Endometrial microvascular endothelial cells (primary cell): ENCODE results near the gene KRT74. TPM values are rescaled to one million over a fixed set of nuclear protein-coding genes. Genes with fewer than 3 reads are reported as not detected.

Experiments
- in situ Hi-C: cut with HindIII; loops from 2 replicates; pipeline ENCODE4 v1.10.0; 2017; ENCODE audit warnings: low sequenced_read_pairs, low pct_unique_long_range_greater_than_20kb; ENCODE audit errors: inconsistent ontology term
- total RNA-seq: library from RNA; depleted of rRNA; stranded (reverse); fragments of >200 nt; gene quantifications from one replicate; pipeline ENCODE4 v1.2.3, GENCODE V29; 2015; ENCODE audit errors: inconsistent ontology term

Gene KRT74
- total RNA-seq, 1 donor from 2014 or later, result not detected

DNA sequence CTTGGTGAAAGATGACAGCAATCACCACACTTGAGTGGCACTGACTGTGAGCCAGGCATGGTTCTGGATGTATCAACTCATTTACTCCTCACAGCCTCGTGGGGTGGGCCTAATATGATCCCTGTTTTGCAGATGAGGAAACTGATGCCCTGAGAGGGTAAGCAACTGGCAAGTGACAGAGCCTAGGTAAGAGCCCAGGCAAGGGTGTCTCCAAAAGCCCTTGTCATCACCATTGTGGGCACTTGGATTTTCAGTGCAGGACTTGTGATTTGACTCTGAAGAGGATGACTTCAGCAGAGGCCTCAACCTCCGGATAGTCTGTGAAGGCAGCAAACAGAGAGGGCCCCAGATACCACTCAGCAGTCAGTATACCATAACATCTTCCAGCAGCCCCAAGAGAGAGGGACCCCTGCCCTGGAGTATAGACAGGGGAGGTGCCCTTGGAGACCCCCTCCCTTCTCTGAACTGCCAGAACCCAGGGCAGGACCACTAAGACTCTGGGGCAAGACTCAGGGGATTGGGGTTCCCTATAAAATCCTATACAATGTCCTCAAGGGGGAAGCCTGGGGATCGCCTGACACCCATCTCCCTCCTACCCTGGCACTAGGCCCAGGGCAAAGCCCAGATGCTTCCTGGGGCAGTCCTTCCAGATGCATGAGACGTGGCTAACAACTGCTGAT, 46.4 kb downstream of the KRT74 start:
- in situ Hi-C loops, result no loop called here

DNA sequence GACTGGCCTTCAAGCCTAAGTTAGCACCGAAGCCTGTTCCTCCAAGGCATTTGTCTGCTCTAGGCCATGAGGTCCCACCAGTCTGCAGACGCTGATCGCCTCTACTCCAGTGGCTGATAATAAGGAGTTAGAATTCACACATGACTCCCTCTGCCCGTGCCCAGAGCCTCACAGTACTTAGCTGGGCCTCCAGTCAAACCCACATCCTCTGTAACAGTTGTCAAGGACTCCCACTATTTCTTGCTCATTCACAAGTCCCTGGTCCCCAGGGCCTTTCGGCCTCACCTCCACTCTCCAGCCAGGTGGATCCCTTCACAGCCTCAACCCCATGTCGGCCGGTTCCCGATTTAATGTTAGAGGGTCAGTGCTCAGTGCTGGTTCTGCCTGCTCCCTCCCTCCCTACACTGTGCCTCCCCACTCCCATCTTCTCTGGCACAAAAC, 47.1 kb downstream of the KRT74 start:
- in situ Hi-C loops, result no loop called here

DNA sequence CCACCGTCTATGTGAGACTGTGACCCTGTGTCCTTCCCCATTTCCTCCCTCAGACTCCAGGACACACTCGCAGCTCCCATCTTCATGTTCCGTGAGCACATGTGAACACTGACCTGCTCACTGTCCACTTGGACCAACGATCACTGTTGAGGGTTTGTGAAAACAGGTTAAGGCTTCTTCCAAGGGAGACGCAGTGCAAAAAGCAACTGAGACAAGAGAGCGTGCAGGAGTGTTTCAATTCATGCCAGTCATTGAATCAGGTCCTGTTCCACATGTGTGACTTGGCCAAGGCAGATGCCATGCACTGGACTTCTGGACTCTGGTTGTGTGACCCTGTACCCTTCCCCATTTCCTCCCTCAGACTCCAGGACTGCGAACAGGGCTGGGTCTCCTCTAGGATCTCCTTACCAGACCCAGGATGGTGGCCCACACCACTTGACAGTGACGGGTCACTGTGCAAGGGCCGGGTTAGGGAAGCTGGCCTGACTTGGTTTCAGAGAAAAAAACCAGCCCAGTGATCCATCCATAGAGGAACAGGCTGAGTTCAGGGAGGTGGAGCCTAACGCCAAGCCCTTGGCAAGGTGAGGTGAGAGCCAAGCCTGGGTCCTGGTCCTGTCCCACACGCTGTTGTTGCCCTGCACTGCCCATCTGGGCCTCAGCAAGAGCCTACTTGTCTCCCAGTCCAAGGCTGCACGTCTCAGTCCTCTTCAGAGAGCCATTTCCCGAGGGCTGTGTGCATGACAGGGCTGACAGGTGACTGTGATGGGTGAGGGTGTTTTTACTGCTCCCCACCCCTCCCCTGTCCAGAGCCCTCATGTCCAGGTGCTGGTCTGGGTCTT, 47.8 kb downstream of the KRT74 start:
- in situ Hi-C loops, result no loop called here

DNA sequence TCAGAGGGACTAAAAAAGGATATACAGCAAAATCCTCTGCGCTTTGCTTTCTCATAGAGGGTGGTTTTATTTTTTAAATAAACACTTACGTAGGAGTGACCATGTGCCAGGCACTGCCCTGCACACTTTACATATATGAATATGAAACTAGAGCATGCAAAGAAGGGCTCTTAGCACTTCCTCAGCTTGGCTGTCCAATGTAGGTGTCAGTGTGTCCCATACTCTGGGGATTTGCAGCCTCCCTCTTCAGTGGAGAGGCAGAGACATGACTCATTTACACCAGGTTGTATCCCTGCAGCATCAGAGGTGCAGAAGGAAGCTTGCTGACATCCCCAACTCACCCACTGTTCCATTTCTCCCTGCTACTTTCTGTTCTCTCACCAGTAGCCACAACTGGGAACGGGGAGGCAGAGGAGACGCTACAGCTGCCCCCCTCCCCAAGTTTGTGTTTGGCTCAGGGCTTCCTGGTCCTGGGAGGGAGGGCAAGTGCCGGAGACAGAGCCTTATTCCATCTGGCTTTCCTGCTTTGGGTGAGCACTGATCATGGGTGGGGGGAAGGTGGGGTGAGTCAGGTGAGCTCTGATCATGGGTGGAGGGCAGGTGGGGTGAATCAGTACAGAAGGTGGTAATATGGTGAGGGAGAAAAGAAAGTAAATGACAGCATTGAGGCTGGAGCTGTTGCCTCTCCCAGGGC, 48.6 kb downstream of the KRT74 start:
- in situ Hi-C loops, result no loop called here

DNA sequence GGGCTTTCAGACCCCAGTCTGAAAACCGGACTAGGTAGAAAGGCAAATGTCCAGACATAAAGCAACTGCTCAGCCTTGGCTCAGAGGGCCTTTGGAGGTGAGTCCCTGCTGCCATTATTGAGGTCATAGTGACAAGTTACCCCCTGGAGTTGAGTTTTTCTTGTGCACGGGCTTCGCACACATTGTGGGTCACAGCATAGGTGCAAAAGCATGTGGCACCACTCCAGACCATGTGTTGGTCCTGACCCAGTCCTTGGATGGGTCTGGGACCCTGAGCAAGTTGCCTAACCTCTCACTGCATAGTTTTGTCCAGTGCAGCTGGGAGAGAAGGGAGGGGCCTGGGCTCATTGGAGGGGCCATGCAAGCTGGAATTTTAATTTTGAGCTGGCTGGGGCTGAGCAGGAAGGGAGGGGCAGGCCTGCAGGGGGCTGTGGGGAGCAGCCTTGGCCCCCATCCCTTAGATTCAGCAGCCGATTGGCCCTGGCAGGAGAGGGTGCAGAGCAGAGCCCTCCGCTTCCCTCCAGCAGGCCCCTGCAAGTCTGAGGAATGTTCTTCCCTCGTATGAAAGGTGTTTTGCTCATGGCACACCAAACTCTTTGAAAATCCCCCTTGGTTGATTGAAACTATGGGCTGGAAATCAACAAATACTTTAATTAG, 49.3 kb downstream of the KRT74 start:
- in situ Hi-C loops, result no loop called here

DNA sequence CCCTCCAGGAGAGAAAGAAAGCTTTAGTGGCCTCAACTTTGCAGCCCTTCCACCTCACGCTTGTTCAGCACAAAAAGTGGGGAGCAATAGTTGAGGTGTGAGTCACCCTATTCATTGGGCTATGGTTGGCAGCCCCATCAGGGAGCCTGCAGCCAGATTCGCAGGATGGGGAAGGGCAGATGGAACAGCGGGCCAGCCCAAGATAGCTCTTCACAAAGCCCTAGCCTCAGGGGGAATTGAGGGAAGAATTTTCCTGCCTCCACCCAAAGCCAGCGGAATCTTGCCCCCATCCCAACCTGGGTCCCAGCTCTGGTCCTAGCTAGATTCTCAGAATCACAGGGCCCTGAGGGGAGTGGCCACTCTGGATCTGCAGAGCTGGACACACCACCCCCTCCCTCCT, 49.8 kb downstream of the KRT74 start:
- in situ Hi-C loops, result no loop called here

DNA sequence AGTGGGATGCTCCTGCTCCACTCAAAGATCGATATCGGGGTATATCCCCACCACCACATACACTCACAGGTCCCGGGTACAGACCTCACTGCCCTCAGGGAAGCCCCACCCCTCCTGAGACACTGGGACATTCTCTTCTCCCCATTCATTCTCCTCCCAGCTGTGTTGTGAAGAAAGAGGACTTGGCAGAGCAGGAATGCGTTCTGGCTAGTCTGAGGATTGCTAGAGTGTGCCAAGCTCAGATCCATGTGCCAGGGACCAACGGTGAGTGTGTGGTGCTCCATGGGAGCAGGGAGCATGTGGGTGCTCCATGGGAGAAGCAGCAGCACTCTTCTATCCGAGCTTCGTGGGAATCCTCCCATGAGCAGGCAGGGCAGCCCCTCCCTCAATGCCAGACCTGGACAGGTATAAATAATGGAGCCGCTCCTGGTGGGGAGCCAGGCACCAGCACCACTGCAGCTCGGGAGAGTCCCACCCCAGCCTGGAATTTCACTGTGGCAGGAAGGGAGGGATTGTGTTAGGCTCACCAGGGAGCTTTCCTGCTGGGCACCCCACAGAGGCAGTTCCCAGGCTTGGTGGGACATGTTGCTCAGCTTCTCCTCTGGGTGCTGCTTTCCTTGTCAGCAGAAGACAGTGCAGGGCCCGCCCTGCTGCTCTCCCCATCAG, 51.2 kb downstream of the KRT74 start:
- in situ Hi-C loops, result no loop called here

DNA sequence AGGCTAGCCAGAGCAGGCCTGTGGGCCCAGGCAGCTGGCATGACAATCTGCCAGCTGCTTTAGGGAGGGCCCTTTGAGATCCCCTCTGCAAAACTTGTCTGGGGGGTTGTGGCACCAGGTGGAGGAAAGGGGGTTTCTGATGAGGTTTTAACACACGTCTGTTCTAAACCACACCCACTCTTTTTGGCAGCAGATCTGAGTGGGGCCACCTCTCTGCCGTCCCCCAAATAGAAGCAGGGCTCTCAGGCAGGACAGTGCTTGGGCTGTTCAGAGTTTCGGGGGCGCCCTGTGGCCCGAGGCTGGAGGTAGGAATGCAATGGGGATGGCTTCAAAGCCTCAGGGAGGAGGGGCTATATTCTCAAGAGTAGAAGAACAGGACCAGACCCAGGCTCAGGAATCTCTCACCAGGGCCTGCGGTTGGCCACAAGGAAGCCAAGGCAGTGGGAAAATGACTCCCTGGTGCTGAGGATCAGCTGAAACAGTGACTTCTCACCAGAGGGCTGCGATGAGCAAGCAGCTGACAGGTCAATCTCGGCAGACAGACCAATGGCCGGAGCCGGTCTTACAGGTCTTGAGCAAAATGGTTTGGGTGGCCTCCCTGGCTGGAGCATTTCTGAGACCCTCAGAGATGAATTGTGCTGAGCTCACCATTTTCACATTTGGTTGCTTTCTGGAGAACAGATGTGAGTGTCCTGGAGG, 51.9 kb downstream of the KRT74 start:
- in situ Hi-C loops, result no loop called here

DNA sequence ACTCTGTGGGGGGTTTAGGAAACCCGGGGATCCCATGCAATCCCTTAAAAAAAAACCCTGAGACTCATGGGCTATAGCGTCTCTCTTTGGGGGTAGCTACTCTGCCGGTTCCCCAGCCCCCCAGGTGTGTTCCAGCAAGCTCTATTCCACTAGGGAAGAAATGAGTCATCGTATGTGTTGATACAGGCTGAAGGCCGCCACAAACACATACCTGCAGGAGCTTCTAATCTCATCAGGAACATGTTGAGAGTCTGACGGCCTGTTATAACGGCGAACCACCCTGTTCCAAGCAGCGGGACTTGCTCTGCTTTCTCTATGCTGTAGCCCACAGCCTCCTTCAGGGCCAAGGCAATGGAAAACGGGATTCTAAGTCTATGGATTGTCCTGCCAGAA, 52.5 kb downstream of the KRT74 start:
- in situ Hi-C loops, result no loop called here

DNA sequence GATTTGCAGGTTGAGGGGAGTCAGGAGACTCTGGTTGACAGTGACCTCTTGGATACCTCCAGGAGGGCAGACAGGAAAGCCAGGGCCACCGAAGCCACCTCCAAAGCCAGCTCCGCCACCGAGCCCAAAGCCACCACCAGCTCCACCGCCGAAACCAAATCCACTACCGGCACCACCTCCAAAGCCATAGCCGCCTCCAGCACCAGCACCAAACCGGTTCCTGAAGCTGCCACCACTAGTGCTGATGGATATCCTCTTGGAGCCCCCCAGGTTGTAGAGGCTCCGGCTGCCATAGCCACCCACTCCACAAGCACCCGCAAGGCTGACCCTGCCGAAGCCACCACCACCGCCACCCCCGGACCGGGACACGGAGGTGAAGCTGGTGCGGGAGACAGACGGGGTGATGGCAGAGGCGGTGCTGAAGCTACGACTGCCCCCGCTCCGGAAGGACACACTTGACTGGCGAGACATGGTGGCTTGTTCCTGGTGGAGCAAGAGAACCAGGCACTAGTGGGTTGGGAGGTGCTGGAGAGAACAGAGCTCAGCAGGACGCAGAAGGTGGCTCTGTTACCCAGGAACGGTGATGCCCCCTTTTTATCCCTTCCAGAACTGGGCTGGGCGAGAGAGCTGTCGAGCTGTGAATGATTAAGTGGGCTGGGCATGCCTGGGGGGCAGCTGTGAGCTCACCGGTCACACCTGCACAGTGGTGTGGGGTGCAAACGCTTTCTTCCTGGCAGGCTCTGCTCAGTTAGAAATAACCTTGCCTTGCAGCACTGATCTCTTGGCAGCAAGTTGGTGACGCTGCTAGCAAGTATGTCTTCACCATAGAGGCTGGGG, 53.6 kb downstream of the KRT74 start, which contains the start of gene KRT5:
Gene KRT5, minus strand, starts transcription at position 569 of the 837 bp plus-strand sequence. Its CDS starts 98 bp downstream, at position 471.
- in situ Hi-C loops, result no loop called here

DNA sequence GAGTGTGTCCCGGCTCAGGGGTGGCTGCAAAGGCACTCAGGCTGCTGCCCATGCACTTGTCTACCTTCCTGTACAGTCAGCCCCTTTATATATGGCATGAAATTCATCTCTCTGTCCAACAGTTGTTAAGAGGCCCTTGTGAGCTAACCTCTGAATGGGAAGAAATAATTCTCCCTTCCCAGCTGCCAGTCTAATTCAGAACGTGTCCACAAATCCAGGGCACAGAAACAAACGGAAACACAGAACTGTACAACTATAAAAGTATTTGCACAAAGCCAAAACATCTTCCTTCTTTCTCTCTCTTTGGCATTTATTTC, 54.3 kb downstream of the KRT74 start:
- in situ Hi-C loops, result no loop called here

DNA sequence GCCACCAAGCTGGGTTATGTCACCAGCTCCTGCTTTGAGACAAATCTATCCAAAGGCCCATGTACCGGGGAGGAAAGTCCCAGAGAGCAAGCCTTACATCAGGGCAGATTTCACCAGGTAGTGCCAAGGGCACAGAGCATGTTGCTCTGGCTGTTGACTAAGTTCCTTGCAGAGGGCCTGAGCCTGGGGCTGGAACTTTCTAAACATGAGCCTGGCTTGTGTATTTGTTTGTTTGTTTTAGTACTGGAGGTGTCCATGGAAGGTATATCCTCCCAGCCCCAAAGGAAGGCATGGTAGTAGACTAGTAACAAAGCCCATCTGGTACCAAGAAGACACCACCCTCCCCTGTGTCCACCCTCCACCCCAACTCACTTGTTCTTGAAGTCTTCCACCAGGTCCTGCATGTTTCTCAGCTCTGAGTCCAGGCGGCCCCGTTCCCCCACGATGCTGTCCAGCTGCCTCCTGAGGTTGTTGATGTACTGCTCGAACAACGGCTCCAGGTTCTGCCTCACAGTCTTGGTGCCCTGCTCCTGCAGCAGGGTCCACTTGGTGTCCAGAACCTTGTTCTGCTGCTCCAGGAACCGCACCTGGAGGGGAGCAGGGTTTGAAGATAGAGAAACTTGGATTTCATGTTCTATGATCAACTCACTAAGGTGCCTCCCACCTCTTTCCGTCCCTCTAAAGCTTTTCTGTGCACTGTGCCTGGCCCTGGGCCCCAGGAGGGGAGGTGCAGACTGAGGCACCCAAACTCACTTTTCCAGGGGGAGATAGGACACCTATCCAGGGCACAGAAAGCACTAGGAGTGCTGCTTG, 54.9 kb downstream of the KRT74 start:
- in situ Hi-C loops, result no loop called here

DNA sequence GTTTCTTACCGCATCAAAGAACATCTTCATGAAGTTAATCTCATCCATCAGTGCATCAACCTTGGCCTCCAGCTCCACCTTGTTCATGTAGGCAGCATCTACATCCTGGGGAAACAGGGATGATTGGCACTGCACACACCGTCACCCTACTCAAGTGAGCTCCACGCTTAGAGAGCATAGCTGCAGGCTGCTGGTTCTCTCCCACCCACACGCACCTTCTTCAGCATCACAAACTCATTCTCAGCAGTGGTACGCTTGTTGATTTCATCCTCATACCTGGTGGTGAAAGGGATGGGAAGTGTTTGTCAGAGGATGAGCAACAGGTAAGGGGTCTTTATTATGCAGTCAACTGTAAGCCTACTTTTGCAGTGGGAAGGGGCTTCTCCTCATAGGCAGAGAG, 55.8 kb downstream of the KRT74 start:
- in situ Hi-C loops, result no loop called here

DNA sequence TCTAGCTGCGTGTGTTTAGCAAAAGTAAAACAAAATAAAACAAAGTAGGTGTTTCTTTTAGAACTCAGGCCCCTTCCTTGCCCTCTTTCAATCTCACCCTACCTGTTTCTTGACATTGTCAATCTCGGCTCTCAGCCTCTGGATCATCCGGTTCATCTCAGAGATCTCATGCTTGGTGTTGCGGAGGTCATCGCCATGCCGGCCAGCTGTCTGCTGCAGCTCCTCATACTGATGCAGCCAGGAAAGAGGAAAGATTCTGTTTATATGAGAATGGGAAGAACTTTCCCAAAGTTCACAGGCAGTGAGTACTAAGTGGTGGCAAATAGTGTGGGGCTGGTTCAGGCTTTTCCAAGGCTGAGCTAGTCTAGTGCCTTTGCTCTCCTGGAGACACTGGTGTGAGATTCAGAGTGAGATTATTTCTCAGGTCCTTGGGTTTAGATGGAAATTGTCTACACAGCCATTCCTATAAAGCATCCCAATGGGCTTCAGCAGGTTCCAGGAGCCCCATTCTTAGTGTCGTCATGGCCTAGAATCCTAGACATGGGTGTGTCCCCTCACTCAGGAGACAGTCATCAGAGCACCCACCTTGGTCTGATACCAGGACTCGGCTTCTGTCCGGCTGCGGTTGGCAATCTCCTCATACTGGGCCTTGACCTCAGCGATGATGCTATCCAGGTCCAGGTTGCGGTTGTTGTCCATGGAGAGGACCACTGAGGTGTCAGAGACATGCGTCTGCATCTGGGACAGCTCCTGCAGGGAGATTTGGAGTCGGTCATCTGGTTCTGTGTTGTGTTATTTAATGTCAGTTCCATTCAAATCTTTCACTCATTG, 56.4 kb downstream of the KRT74 start:
- in situ Hi-C loops, result no loop called here

DNA sequence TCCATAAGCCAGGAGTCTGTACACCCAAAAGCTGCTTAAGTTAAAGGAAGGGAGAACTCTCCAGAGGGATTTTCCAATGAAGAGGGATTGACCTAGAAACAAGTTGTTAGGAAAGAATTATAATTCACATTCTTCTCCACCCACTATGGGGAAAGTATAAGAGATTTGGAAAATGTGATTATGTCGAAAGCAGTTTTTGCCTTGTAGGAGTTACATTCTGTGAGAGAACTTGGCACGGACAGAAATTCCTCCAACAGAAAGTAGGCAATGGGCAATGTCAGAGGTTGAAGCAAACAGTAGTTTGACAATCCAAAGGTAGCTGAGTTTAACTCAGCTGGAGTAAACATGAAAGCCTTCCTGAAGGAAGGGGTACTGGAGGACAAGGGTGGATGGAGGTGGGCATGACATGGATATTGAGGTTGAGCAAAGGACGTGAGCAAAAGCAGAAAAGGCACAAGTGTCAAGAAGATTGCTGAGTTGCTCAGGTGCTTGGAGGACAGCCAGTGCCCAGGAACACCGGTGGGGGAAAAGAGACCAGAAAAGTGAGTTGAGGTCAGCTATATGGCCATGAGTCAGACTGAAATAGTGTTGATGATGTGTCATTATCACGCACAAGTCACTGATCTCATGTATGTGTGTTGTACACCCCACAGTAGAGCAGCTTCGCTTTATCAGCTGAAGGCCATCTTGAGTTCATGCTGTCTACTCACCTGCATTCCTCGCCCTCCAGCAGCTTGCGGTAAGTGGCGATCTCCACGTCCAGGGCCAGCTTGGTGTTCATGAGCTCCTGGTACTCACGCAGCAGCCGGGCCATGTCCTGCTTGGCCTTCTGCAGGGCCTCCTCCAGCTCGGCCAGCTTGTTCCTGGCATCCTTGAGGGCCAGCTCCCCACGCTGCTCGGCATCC, 57.5 kb downstream of the KRT74 start:
- in situ Hi-C loops, result no loop called here
